Smooth muscle cell of the brain vasculature (primary cell): ENCODE data around the gene TM2D3.

Experiments used
- DNase-seq: peaks from one replicate; pipeline ENCODE4 v3.0.0-alpha.2; 2012; ENCODE audit warnings: low read depth, low spot score

TM2D3 gene

GRCh38 chr15:101607108-101607507 lies 45.1 kb downstream of the TM2D3 start:
- no peak for DNase-seq

GRCh38 chr15:101604124-101604874 lies 47.9 kb downstream of the TM2D3 start:
- no peak for DNase-seq

- DNase-seq, result no peak
Measured at GRCh38 chr15:101602801-101603200, 49.4 kb downstream of the TM2D3 start.

GRCh38 chr15:101600035-101600434 lies 52.1 kb downstream of the TM2D3 start:
- DNase-seq, result no peak

- no peak for DNase-seq
Measured at GRCh38 chr15:101599091-101599490, 53.1 kb downstream of the TM2D3 start.

GRCh38 chr15:101597360-101597928 lies 54.7 kb downstream of the TM2D3 start:
- DNase-seq, result no peak

GRCh38 chr15:101596633-101597032 lies 55.5 kb downstream of the TM2D3 start:
- no peak for DNase-seq
